HUES48 (cell line): ENCODE results near the gene IL2RA.
A peak's percentile ranks its signal among the peaks of the same experiment; 100 is the strongest.

ENCODE experiments used
- H3K27ac ChIP-seq: one replicate; pipeline ENCODE4 v1.7.0; 2013; ENCODE audit warnings: low read depth, low read length, inconsistent platforms
- H3K27me3 ChIP-seq: 2 replicates; pipeline ENCODE4 v1.6.1; 2013; ENCODE audit warnings: mild to moderate bottlenecking, low read length; ENCODE audit not compliant: control insufficient read depth, insufficient read depth
- H3K36me3 ChIP-seq: 2 replicates; pipeline ENCODE4 v1.6.1; 2013; ENCODE audit warnings: low read length; ENCODE audit not compliant: control insufficient read depth, insufficient read depth
- H3K4me1 ChIP-seq: 2 replicates; pipeline ENCODE4 v1.6.1; 2013; ENCODE audit warnings: mild to moderate bottlenecking, low read length; ENCODE audit not compliant: control insufficient read depth, insufficient read depth
- H3K4me3 ChIP-seq: 2 replicates; pipeline ENCODE4 v1.5.1; 2013; ENCODE audit warnings: mild to moderate bottlenecking, low read depth, low read length
- H3K9ac ChIP-seq: 2 replicates; pipeline ENCODE4 v1.6.1; 2013; ENCODE audit warnings: mild to moderate bottlenecking, low read depth, low read length, moderate library complexity
- H3K9me3 ChIP-seq: 2 replicates; pipeline ENCODE4 v1.6.1; 2013; ENCODE audit warnings: low read length; ENCODE audit not compliant: control insufficient read depth, insufficient read depth

Gene IL2RA

DNA sequence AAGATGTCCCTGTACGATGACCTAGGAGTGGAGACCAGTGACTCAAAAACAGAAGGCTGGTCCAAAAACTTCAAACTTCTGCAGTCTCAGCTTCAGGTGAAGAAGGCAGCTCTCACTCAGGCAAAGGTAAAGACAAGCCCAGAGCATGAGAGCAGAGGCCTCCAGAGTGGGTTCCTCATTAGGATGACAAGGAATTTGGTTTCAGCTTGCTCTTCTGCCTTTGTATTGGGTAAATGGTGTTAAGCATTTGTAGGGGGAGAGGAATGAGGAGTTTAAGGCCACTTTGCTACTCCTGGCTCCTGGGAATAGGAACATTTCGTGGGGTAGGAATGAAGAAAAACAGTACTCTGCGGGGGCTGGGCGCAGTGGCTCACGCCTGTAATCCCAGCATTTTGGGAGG lies 34.9 kb upstream of the IL2RA start:
- Histone ChIP-seq H3K27ac (peak overlapping the region; percentile 75), H3K9ac (no peak overlapping the region), H3K9me3 (no peaks in the 10 kb centered on the region), H3K4me3 (no peak overlapping the region), H3K36me3 (peaks cover 42% of the 10 kb centered on the region), H3K27me3 (no peaks in the 10 kb centered on the region), H3K4me1 (peaks cover 59% of the 10 kb centered on the region)

GRCh38 chr10:6095810-6096570 lies 33.8 kb upstream of the IL2RA start:
- peaks cover 60% of the 10 kb centered on the region for H3K4me1 ChIP-seq
- H3K36me3 ChIP-seq = peaks cover 32% of the 10 kb centered on the region
- no peaks in the 10 kb centered on the region for H3K9me3 ChIP-seq
- H3K27ac ChIP-seq = no peak overlapping the region
- no peaks in the 10 kb centered on the region for H3K27me3 ChIP-seq
- H3K9ac ChIP-seq = no peak overlapping the region
- H3K4me3 ChIP-seq = no peak overlapping the region

GRCh38 chr10:6092731-6093130 lies 30.6 kb upstream of the IL2RA start:
- Histone ChIP-seq H3K4me1 (peaks cover 58% of the 10 kb centered on the region), H3K36me3 (peaks cover 10% of the 10 kb centered on the region), H3K27ac (no peak overlapping the region), H3K9ac (no peak overlapping the region), H3K9me3 (no peaks in the 10 kb centered on the region), H3K27me3 (no peaks in the 10 kb centered on the region), H3K4me3 (no peak overlapping the region)

DNA sequence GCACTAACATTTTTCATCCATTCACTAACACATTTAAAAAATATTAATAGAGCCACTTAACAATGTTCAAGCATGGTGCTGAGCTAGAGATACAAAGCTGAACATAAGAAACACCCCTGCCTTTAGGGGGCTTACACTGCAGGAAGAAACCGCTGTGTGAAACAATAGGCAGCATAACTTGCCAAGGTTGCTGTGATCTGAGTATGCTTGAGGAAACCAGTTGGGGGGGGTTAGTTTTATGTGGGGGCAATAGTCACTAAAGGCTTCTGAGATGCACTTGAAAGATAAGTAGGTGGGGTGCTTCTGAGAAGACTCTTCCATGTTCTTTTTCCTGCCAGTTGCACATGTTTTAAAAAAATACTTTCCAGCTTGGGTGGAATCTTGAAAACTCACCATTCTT lies 29.5 kb upstream of the IL2RA start:
- Histone ChIP-seq H3K9ac (no peak overlapping the region), H3K4me1 (peaks cover 50% of the 10 kb centered on the region), H3K36me3 (0 out of 2 replicates have a peak, but pooled peaks cover under 1% of the 10 kb centered on the region), H3K27me3 (no peaks in the 10 kb centered on the region), H3K4me3 (no peak overlapping the region), H3K9me3 (no peaks in the 10 kb centered on the region), H3K27ac (peak overlapping the region; percentile 48)

DNA sequence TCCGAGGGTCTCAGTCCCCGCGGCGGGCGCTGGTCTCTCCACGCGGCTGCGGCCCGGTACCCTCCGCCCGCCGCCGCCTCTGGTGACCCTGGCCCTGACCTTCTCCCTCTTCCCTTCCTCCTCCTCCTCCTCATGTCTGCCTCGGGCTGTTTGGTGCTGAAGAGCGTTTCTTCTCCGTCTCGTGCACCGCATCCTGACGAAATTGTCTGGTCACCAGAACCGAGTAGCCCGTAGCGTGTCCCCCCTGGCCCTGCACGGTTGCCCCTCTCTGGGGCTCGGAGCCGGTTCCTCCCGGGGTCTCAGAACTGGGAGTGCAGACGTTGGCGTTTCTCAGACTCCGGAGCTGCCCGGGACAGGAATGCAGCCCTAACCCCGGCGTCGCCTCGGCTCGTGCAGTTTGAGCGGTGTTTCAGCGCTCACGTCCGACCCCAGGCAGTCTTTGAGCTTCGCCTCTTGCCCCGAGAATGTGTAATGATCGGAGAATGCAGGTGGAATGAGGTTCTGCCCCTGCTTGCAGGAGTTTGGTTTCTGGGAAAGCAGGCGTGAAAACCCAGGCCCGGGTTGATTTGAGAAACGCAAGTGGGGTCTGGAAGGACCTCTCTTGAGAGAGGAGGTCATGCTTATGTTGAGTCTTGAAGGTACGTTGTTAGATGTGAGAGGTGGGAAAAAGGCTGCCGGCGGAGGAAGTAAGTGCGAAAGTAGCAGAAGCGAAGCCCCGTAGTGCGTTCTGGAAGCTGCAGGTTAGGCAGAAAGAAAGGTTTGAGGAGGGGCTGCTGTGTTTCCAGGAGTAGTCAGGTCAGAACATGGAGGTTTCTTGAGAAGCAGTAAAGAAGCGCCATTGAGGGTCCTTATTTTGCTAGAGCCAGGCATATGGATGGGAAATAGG lies 27.4 kb upstream of the IL2RA start:
- Histone ChIP-seq H3K9me3 (no peaks in the 10 kb centered on the region), H3K4me1 (peaks cover 38% of the 10 kb centered on the region), H3K27ac (peak overlapping the region; percentile 40), H3K9ac (peak overlapping the region; percentile 86), H3K27me3 (no peaks in the 10 kb centered on the region), H3K4me3 (peak overlapping the region; percentile 96), H3K36me3 (no peaks in the 10 kb centered on the region)

- H3K4me3 ChIP-seq = peak within 1 kb of the TSS; percentile 96
- H3K9ac ChIP-seq = peak within 1 kb of the TSS; percentile 86
- peak within 1 kb of the TSS; percentile 40 for H3K27ac ChIP-seq
- no peaks in the 10 kb centered on the region for H3K36me3 ChIP-seq
- no peaks in the 10 kb centered on the region for H3K27me3 ChIP-seq
- H3K4me1 ChIP-seq = peaks cover 35% of the 10 kb centered on the region
- H3K9me3 ChIP-seq = no peaks in the 10 kb centered on the region
These were observed 26.7 kb upstream of the IL2RA start, which contains the start of gene RBM17 for GRCh38 chr10:6088721-6089333. RBM17 (plus strand) TSS chr10:6089034; CDS start chr10:6097066, 8,032 bp downstream.

- H3K36me3 ChIP-seq = no peaks in the 10 kb centered on the region
- H3K9ac ChIP-seq = no peak overlapping the region
- no peaks in the 10 kb centered on the region for H3K27me3 ChIP-seq
- no peak overlapping the region for H3K4me3 ChIP-seq
- H3K9me3 ChIP-seq = no peaks in the 10 kb centered on the region
- peaks cover 33% of the 10 kb centered on the region for H3K4me1 ChIP-seq
- no peak overlapping the region for H3K27ac ChIP-seq
These were observed 24.4 kb upstream of the IL2RA start for GRCh38 chr10:6086375-6087233.

GRCh38 chr10:6083523-6084475 lies 21.6 kb upstream of the IL2RA start:
- Histone ChIP-seq H3K9ac (no peak overlapping the region), H3K9me3 (no peaks in the 10 kb centered on the region), H3K27ac (no peak overlapping the region), H3K4me3 (no peak overlapping the region), H3K27me3 (no peaks in the 10 kb centered on the region), H3K36me3 (no peaks in the 10 kb centered on the region), H3K4me1 (peaks cover 19% of the 10 kb centered on the region)

DNA sequence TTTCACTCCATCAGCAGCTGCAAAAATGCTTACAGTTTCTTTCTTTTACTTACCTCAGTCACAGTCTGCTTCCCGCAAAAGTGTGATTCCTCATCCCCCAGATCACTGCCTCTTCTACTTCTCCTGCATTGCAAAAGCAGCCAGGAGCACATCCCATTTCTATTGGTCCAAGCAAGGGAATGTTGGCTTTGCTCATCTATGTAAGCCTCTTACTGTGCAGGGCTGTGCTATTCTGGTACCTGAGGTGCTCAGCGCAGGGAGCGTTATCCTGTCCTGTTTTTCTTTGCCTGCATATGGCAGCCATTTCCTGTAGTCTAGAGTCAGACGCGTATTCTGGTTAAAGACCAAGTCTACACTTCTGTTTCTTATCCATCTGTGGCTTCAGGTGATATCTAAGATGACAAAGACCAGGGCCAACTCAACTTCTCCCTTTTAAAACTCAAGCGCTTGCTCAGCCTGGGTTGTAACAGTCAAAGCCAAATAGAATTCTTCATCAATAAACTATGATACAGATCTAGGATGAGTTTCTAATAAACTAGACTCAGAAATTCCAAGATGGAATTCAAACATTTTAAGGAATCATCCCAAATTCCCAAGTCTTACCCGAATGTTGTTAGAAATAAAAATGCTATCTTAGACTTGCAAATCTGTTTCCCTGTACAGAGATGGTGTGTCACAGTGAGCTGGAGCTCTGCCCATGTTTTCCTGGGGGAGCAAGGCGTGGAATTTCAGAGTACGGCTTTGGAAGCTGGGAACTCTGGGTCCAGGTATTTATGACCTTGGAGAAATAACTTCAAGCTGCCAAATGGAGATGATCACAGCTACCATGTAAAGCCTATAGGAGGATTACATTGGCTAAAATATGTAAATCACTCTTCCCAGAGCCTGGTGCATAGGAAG lies 20.6 kb upstream of the IL2RA start:
- Histone ChIP-seq H3K9me3 (no peaks in the 10 kb centered on the region), H3K4me1 (peaks cover 15% of the 10 kb centered on the region), H3K4me3 (no peak overlapping the region), H3K9ac (no peak overlapping the region), H3K27ac (no peak overlapping the region), H3K27me3 (no peaks in the 10 kb centered on the region), H3K36me3 (no peaks in the 10 kb centered on the region)
